CD4-positive, alpha-beta T cell (primary cell): ENCODE results near the gene AKNAD1. TPM values are rescaled to one million over a fixed set of nuclear protein-coding genes. Genes with fewer than 3 reads are reported as not detected.

Experiments used
- ATAC-seq: fragments of 200-7000 bp; cut with Tn5 transposase; one replicate; pipeline ENCODE4 v1.10.0; 2022; ENCODE audit warnings: mild to moderate bottlenecking; ENCODE audit not compliant: poor library complexity
- CTCF ChIA-PET: fragments of 350-600 bp; sonication (Branson Sonifier 250); formaldehyde crosslinking; loops from one replicate; lab custom pipeline; 2021; ENCODE audit warnings: antibody characterized with exemption, inconsistent platforms; lab: Charles Lee
- POLR2A ChIA-PET: fragments of 350-600 bp; sonication (Branson Sonifier 250); formaldehyde crosslinking; loops from one replicate; lab custom pipeline; 2021; ENCODE audit warnings: antibody characterized with exemption, inconsistent platforms; lab: Charles Lee
- DNase-seq, 14 experiments: peaks; one replicate each; pipeline ENCODE4 v3.0.0-alpha.2; 2013 to 2020; ENCODE audit warnings: mixed read lengths in 2 of 14
- H3K27ac ChIP-seq, 2 donors: one replicate each; pipeline versions ENCODE4 v1.5.1 to v1.7.0; 2013; ENCODE audit warnings: low read length in 2 of 2, low read depth in 1 of 2, mild to moderate bottlenecking in 1 of 2
- H3K27me3 ChIP-seq, 2 experiments: 1 replicate in 1 of 2; 2 replicates in 1 of 2; pipeline versions ENCODE4 v1.6.1 to v1.7.0; 2013; ENCODE audit warnings: low read length in 2 of 2, control low read depth in 1 of 2, mild to moderate bottlenecking in 1 of 2, moderate library complexity in 1 of 2; ENCODE audit not compliant: insufficient read depth in 2 of 2, control insufficient read depth in 1 of 2
- H3K36me3 ChIP-seq: one replicate; pipeline ENCODE4 v1.6.1; 2013; ENCODE audit warnings: low read length, control low read depth; ENCODE audit not compliant: insufficient read depth
- H3K4me1 ChIP-seq: one replicate; pipeline ENCODE4 v1.6.1; 2013; ENCODE audit warnings: low read length, control low read depth; ENCODE audit not compliant: insufficient read depth
- H3K4me3 ChIP-seq: one replicate; pipeline ENCODE4 v1.5.1; 2013; ENCODE audit warnings: mild to moderate bottlenecking, low read length, moderate library complexity
- H3K9me3 ChIP-seq, 2 experiments: 1 replicate in 1 of 2; 2 replicates in 1 of 2; pipeline versions ENCODE4 v1.6.1 to v1.7.0; 2013; ENCODE audit warnings: low read length in 2 of 2, mild to moderate bottlenecking in 2 of 2, control low read depth in 1 of 2, moderate library complexity in 1 of 2; ENCODE audit not compliant: control insufficient read depth in 1 of 2, insufficient read depth in 1 of 2
- H3K27ac Mint-ChIP-seq: one replicate; pipeline ENCODE4 v1.8.0; 2020; ENCODE audit warnings: mixed read lengths
- H3K27me3 Mint-ChIP-seq: one replicate; pipeline ENCODE4 v1.8.0; 2021; ENCODE audit warnings: mixed read lengths
- H3K36me3 Mint-ChIP-seq: one replicate; pipeline ENCODE4 v1.8.0; 2021; ENCODE audit warnings: low read depth, mixed read lengths
- H3K4me1 Mint-ChIP-seq: one replicate; pipeline ENCODE4 v1.8.0; 2021; ENCODE audit warnings: low read depth, mixed read lengths
- H3K4me3 Mint-ChIP-seq: one replicate; pipeline ENCODE4 v1.8.0; 2020; ENCODE audit warnings: mild to moderate bottlenecking, mixed read lengths
- H3K9me3 Mint-ChIP-seq: one replicate; pipeline ENCODE4 v1.8.0; 2020; ENCODE audit warnings: mixed read lengths
- CTCF ChIP-seq: fragments of 200-600 bp; IDR thresholded peaks from one replicate; pipeline ENCODE4 v1.8.0; 2022; ENCODE audit warnings: antibody characterized with exemption, mild to moderate bottlenecking
- intact Hi-C, 2 experiments: fragments of 100-400 bp; cut with DNase I in 1 of 2; cut with micrococcal nuclease in 1 of 2; formaldehyde crosslinking; loops; one replicate each; pipeline versions ENCODE4 v1.15.1 to v1.9.0; 2023 to 2025; cut with DNase I, micrococcal nuclease
- total RNA-seq, 174 experiments: library from RNA in 2 of 174; stranded (reverse) in 2 of 174; gene quantifications; one replicate each; pipeline ENCODE4 v1.2.3 and lab custom pipeline; 2021 to 2026

Gene AKNAD1
- total RNA-seq, 2 experiments from 2014 or later: not detected

DNA sequence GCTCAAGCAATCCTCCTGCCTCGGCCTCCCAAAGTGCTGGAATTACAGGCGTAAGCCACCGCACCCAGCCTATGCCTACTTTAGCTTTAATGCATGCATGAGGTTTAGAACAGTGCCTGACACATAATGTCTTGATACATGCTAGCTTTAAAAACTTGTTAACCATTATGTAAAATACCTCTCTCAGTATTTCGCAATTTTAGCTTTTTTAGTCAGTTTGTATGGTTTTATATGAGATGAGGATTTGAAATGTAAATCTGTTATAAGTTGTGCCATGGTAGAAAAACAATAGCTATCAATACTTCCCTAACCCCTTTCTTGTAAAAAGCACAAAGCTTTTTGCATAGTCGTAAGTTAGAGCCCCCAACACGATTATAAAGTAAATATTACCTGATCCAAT lies 4.7 kb upstream of the AKNAD1 start:
- no peaks in the 10 kb centered on the region for H3K4me1 ChIP-seq
- ChIA-PET CTCF (interaction anchor here (0.5 to 1.0 kb wide), 2 partner anchors 36 to 117 kb away, joined by 3 read pairs; no protein-coding TSS in a partner anchor), POLR2A (no interaction called here)
- peaks cover under 1 to 16% of the 10 kb centered on the region in 2 experiments for H3K27me3 ChIP-seq
- DNase-seq (no peak), ATAC-seq (no peak)
- H3K4me3 Mint-ChIP-seq: no peak overlapping the region
- no peak for TF ChIP-seq CTCF
- H3K36me3 Mint-ChIP-seq: no peaks in the 10 kb centered on the region
- no peak overlapping the region for H3K27ac Mint-ChIP-seq
- no peaks in the 10 kb centered on the region for H3K9me3 ChIP-seq
- peaks cover 23% of the 10 kb centered on the region for H3K27me3 Mint-ChIP-seq
- H3K4me1 Mint-ChIP-seq: peaks cover 8% of the 10 kb centered on the region
- intact Hi-C loops: no loop called here
- no peaks in the 10 kb centered on the region for H3K9me3 Mint-ChIP-seq
- H3K36me3 ChIP-seq: no peaks in the 10 kb centered on the region
- H3K27ac ChIP-seq: no peak overlapping the region
- H3K4me3 ChIP-seq: no peak overlapping the region

DNA sequence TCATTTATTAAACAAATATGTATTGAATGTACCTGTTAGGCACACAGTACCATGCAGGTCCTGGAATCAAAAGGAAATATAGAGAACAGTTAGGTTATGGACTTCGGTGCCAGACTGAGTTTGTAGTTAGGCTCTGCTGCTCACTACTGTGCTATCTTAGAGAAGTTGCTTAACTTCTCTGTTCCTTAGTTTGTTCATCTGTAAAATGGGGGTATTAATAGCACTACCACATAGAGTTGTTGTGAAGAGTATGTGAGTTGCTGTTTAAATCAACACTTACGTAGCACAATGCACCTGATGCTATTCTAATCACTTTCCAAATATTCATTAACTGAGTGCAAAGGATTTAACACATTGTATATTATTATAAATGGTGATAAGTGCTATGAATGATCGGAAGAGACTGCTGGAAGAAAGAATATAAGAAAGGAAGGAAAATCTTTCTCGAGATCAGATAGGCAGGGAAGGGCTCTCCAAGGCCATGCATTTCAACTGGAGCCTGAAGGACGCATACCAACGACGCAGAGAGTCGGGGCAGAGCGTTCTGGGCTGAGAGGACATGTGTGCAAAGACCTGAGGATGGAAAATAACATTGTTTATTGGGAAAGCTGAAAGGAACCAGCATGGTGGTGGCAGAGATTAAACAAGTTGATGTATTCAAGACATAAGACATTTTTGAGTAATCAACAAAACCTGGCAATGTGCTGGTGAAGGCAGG lies 3.5 kb upstream of the AKNAD1 start:
- no peak for ATAC-seq
- H3K4me1 ChIP-seq: no peaks in the 10 kb centered on the region
- no peaks in the 10 kb centered on the region for H3K36me3 ChIP-seq
- H3K9me3 ChIP-seq: no peaks in the 10 kb centered on the region
- intact Hi-C loops: no loop called here
- Mint-ChIP-seq H3K27me3 (peaks cover 22% of the 10 kb centered on the region), H3K4me3 (no peak overlapping the region), H3K9me3 (no peaks in the 10 kb centered on the region), H3K4me1 (peaks cover 8% of the 10 kb centered on the region), H3K27ac (no peak overlapping the region), H3K36me3 (no peaks in the 10 kb centered on the region)
- H3K27me3 ChIP-seq: peaks cover 0 to 12% of the 10 kb centered on the region in 2 experiments
- POLR2A ChIA-PET: no interaction called here
- no peak for DNase-seq
- H3K27ac ChIP-seq: no peak overlapping the region
- H3K4me3 ChIP-seq: no peak overlapping the region
- no peak for TF ChIP-seq CTCF
- CTCF ChIA-PET: no interaction called here

DNA sequence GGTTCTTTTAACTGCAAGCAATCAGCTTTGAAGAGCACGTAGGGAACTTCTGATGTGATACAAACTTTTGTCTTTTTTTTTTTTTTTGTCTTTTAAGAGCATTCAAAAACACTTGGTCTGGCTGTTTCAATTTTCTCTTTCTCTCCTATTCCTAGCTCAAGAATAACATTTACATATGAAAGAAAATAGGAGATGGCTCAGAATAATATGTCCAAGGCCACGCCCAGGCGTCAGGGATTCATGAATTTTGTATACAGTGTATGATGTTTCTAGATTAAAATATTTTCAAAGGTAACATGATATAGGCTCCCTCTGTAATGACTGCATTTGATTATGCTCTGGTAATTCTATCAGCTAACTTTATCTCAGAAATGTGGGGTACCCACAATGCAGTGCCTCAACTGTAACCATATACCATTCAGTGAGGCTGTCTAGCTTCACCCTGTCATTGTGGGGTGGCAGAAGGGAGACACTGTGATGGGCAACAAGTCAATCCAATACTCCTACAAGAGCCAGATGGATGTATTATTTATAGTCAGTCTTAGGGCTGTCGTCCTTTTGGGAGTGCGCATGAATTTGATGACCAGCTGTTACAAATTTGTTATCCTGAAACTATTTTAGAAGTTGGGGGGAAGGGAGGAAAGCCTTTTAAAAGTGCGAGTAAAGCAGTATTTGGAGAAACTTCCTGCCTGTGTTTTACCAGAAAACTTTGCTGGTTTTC lies 1.5 kb upstream of the AKNAD1 start:
- ChIA-PET CTCF (no interaction called here), POLR2A (no interaction called here)
- H3K36me3 Mint-ChIP-seq: no peaks in the 10 kb centered on the region
- Histone ChIP-seq H3K27ac (no peak overlapping the region), H3K9me3 (no peaks in the 10 kb centered on the region), H3K36me3 (no peaks in the 10 kb centered on the region), H3K4me1 (no peaks in the 10 kb centered on the region), H3K4me3 (no peak overlapping the region), H3K27me3 (peaks cover 4 to 12% of the 10 kb centered on the region in 2 experiments)
- peaks cover 8% of the 10 kb centered on the region for H3K4me1 Mint-ChIP-seq
- DNase-seq (no peak), ATAC-seq (no peak)
- no peak overlapping the region for H3K27ac Mint-ChIP-seq
- intact Hi-C loops: no loop called here
- no peak overlapping the region for H3K4me3 Mint-ChIP-seq
- no peaks in the 10 kb centered on the region for H3K9me3 Mint-ChIP-seq
- peaks cover 32% of the 10 kb centered on the region for H3K27me3 Mint-ChIP-seq
- TF ChIP-seq CTCF: no peak
